Prostate gland (tissue), 2 donors: ENCODE results near the gene ZNF688.

Source experiments
- POLR2A ChIP-seq: fragments of 450-650 bp; IDR thresholded peaks from one replicate; pipeline ENCODE4 v1.6.1; 2016; ENCODE audit warnings: antibody characterized with exemption, mild to moderate bottlenecking
- POLR2AphosphoS5 ChIP-seq: sonication (generic); formaldehyde crosslinking; IDR thresholded peaks from one replicate; pipeline ENCODE4 v1.6.1; 2017; ENCODE audit warnings: antibody characterized with exemption
- TF ChIP-seq, protein P1 (sequence below), 4 experiments: fragments of 200-600 bp in 2 of 4; fragments of 450-650 bp in 2 of 4; sonication (generic) in 2 of 4; IDR thresholded peaks; 1 replicate in 3 of 4; 2 replicates in 1 of 4; pipeline ENCODE4 v1.5.1; 2016 to 2019; ENCODE audit warnings: antibody characterized with exemption in 4 of 4, mild to moderate bottlenecking in 2 of 4, moderate library complexity in 2 of 4

DNA sequence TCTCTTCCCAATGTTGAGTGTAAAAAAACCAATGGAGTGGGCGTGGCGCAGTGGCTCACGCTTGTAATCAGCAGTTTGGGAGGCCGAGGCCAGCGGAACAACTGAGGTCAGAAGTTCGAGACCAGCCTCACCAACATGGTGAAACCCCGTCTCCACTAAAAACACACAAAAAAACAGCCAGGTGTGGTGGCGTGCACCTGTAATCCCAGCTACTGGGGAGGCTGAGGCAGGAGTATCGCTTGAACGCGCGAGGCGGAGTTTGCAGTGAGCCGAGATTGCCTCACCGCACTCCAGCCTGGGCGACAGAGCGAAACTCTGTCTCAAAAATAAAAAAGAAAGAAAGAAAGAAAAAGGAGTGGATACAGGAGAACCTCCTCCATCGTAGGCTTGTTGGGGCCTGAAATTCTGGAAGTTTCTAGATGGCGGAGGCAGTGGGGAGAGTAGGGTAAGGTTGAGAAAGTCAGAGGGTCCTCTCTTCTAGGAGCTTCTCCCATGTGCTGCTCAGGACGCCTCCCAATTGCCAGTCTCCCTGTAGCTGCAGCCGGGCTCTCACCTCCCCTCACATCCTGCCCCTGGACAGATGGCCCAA is 12.6 kb downstream of the ZNF688 start:
- TF ChIP-seq, protein P1, sequence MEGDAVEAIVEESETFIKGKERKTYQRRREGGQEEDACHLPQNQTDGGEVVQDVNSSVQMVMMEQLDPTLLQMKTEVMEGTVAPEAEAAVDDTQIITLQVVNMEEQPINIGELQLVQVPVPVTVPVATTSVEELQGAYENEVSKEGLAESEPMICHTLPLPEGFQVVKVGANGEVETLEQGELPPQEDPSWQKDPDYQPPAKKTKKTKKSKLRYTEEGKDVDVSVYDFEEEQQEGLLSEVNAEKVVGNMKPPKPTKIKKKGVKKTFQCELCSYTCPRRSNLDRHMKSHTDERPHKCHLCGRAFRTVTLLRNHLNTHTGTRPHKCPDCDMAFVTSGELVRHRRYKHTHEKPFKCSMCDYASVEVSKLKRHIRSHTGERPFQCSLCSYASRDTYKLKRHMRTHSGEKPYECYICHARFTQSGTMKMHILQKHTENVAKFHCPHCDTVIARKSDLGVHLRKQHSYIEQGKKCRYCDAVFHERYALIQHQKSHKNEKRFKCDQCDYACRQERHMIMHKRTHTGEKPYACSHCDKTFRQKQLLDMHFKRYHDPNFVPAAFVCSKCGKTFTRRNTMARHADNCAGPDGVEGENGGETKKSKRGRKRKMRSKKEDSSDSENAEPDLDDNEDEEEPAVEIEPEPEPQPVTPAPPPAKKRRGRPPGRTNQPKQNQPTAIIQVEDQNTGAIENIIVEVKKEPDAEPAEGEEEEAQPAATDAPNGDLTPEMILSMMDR (IDR thresholded peaks at IDR 0.05), result no peak
- TF ChIP-seq POLR2AphosphoS5 (no peak), POLR2A (no peak)
